ENCODE data around the gene EXOC7. TPM values are rescaled to one million over a fixed set of nuclear protein-coding genes. Genes with fewer than 3 reads are reported as not detected.

The EXOC7 gene
- total and polyA plus RNA-seq, 10 donors, result 26.2 to 128 (median 90.8) TPM

GRCh38 chr17:76151896-76152454 is 48.4 kb upstream of the EXOC7 start:
- Histone ChIP-seq H3K4me1 (peaks cover 0 to 11% (median 6%) of the 10 kb centered on the region in 6 donors), H3K36me3 (peaks cover 0 to 3% (median 0%) of the 10 kb centered on the region in 6 donors), H3K27ac (peak overlapping the region in 2 of 8 donors; percentile 43 to 57), H3K4me3 (no peak overlapping the region), H3K9me3 (no peaks in the 10 kb centered on the region), H3K27me3 (replicated peaks in 1 of 7) (no peaks in the 10 kb centered on the region)
- peak; percentile 60 for DNase-seq
- WGBS, 5 donors, result 84 to 87% (median 87%) methylated on average over 8 of the region's 8 CpGs
- TF ChIP-seq POLR2A (IDR thresholded peaks at IDR 0.05), result no peak
- TF ChIP-seq CTCF (IDR thresholded peaks at IDR 0.05 in 8 of 11, conservative IDR thresholded peaks at IDR 0.05 in 3 of 11), result no peak
- TF ChIP-seq POLR2AphosphoS5 (IDR thresholded peaks at IDR 0.05), result no peak
- intact Hi-C loops (cut with DNase I; ENCODE audit: low total_unique reads), result no loop called here

- Histone ChIP-seq H3K4me1 (peaks cover 5 to 21% (median 16%) of the 10 kb centered on the region in 6 donors), H3K9me3 (no peaks in the 10 kb centered on the region), H3K27me3 (replicated peaks in 1 of 7) (no peaks in the 10 kb centered on the region), H3K4me3 (no peak overlapping the region), H3K27ac (no peak overlapping the region), H3K36me3 (peaks cover 0 to 2% (median 0%) of the 10 kb centered on the region in 6 donors)
- intact Hi-C loops (cut with DNase I; ENCODE audit: low total_unique reads), result no loop called here
- 90 to 96% (median 90%) methylated on average over 23 of the region's 23 CpGs for WGBS, 5 donors
- peak; percentile 61 for DNase-seq
- TF ChIP-seq CTCF (IDR thresholded peaks at IDR 0.05 in 8 of 11, conservative IDR thresholded peaks at IDR 0.05 in 3 of 11), result no peak
- TF ChIP-seq POLR2A (IDR thresholded peaks at IDR 0.05), result no peak
- no peak for TF ChIP-seq POLR2AphosphoS5 (IDR thresholded peaks at IDR 0.05)
Measured at GRCh38 chr17:76150712-76151622, 47.4 kb upstream of the EXOC7 start.

- peaks cover 16 to 38% (median 33%) of the 10 kb centered on the region in 6 donors for H3K4me1 ChIP-seq
- 89 to 93% (median 91%) methylated on average over 8 to 10 of the region's 10 CpGs for WGBS, 5 donors
- no peaks in the 10 kb centered on the region for H3K36me3 ChIP-seq
- no peak overlapping the region for H3K4me3 ChIP-seq
- H3K27ac ChIP-seq, result no peak overlapping the region
- H3K27me3 ChIP-seq (replicated peaks in 1 of 7), result no peaks in the 10 kb centered on the region
- peak; percentile 66 for DNase-seq
- TF ChIP-seq CTCF (IDR thresholded peaks at IDR 0.05 in 8 of 11, conservative IDR thresholded peaks at IDR 0.05 in 3 of 11), result no peak
- TF ChIP-seq POLR2AphosphoS5 (IDR thresholded peaks at IDR 0.05), result no peak
- TF ChIP-seq POLR2A (IDR thresholded peaks at IDR 0.05), result no peak
- no peaks in the 10 kb centered on the region for H3K9me3 ChIP-seq
- intact Hi-C loops (cut with DNase I; ENCODE audit: low total_unique reads), result no loop called here
Measured at GRCh38 chr17:76149214-76149613, 45.6 kb upstream of the EXOC7 start.

GRCh38 chr17:76148015-76148326 is 44.4 kb upstream of the EXOC7 start:
- H3K9me3 ChIP-seq, result no peaks in the 10 kb centered on the region
- no peaks in the 10 kb centered on the region for H3K36me3 ChIP-seq
- 86 to 100% (median 90%) methylated on average over 1 of the region's 1 CpG for WGBS, 5 donors
- no peak overlapping the region for H3K4me3 ChIP-seq
- intact Hi-C loops (cut with DNase I; ENCODE audit: low total_unique reads), result no loop called here
- no peaks in the 10 kb centered on the region for H3K27me3 ChIP-seq (replicated peaks in 1 of 7)
- H3K27ac ChIP-seq, result no peak overlapping the region
- peaks cover 16 to 51% (median 45%) of the 10 kb centered on the region in 6 donors for H3K4me1 ChIP-seq
- DNase-seq, result no peak
- TF ChIP-seq CTCF (IDR thresholded peaks at IDR 0.05 in 8 of 11, conservative IDR thresholded peaks at IDR 0.05 in 3 of 11) (peak in 2 of 11 experiments; percentile 1 to 2), POLR2A (IDR thresholded peaks at IDR 0.05) (no peak)
